AG09309 (cell line): ENCODE results near the gene LINC00237.

ENCODE experiments used
- DNase-seq: peaks from one replicate; pipeline ENCODE4 v3.0.0-alpha.2; 2010; ENCODE audit warnings: low read depth
- H3K4me3 ChIP-seq: 2 replicates; pipeline ENCODE4 v1.5.1; 2011; ENCODE audit warnings: mild to moderate bottlenecking, low read depth, low read length, moderate library complexity; ENCODE audit not compliant: control insufficient read depth
- TF ChIP-seq, protein P1 (sequence below): IDR thresholded peaks from 2 replicates; pipeline ENCODE4 v1.5.1; 2011; ENCODE audit warnings: mild to moderate bottlenecking, low read depth, low read length, inconsistent platforms; ENCODE audit not compliant: insufficient read depth, control insufficient read depth; ENCODE audit errors: missing control alignments

LINC00237 gene

DNA sequence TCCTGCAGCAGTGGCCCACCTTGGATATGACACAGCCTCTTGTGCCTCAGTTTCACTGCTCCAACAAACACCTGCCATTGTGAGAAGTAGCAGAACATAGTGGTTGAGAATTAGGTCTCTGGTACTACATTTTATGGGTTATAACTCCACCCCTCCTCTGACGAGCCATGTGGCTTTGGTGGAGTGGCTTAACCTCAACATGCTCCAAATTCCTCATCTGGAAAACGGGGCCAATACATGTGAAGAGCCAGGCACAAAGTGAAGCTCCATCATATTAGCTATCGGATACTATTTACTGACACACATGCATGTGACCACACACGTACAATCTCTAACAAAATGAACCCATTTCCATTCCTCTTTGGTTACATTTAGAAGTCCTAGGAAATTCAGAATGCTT is 11.4 kb upstream of the LINC00237 start:
- TF ChIP-seq, protein P1, sequence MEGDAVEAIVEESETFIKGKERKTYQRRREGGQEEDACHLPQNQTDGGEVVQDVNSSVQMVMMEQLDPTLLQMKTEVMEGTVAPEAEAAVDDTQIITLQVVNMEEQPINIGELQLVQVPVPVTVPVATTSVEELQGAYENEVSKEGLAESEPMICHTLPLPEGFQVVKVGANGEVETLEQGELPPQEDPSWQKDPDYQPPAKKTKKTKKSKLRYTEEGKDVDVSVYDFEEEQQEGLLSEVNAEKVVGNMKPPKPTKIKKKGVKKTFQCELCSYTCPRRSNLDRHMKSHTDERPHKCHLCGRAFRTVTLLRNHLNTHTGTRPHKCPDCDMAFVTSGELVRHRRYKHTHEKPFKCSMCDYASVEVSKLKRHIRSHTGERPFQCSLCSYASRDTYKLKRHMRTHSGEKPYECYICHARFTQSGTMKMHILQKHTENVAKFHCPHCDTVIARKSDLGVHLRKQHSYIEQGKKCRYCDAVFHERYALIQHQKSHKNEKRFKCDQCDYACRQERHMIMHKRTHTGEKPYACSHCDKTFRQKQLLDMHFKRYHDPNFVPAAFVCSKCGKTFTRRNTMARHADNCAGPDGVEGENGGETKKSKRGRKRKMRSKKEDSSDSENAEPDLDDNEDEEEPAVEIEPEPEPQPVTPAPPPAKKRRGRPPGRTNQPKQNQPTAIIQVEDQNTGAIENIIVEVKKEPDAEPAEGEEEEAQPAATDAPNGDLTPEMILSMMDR: no peak
- H3K4me3 ChIP-seq: no peak overlapping the region
- DNase-seq: no peak

DNA sequence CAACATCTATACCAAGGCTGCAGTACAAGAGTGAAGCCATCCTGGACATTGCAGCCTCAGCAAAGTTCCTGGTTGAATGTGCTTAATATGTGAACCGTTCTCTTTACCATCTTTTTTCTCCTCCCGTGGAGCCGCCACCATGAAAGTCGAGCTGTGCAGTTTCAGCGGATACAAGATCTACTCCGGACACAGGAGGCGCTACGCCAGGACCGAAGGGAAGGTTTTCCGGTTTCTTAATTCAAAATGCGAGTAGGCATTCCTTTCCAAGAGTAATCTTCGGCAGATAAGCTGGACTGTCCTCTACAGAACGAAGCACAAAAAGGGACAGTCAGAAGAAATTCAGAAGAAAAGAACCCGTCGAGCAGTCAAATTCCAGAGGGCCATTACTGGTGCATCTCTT is 8.4 kb upstream of the LINC00237 start:
- no peak for DNase-seq
- H3K4me3 ChIP-seq: no peak overlapping the region
- TF ChIP-seq, protein P1: no peak

DNA sequence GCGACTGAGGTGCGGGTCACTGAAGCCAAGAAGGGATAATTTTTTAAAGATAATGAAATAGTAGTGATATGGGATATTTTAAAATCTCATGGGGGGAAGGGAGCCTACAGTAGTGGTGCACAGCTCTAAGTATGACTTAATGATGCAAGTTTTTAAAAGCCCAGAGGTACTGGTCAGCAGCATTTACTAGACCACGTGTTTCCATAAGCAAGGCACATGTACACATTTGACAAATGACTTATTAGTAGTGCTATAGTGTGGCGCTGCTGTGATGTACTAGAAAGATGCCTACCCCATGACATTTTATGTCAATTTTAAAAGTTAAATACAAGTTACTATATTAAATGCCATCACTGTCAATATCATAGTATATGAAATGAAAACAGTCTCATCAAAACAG is 7.5 kb upstream of the LINC00237 start:
- H3K4me3 ChIP-seq: no peak overlapping the region
- TF ChIP-seq, protein P1: no peak
- DNase-seq: no peak

DNA sequence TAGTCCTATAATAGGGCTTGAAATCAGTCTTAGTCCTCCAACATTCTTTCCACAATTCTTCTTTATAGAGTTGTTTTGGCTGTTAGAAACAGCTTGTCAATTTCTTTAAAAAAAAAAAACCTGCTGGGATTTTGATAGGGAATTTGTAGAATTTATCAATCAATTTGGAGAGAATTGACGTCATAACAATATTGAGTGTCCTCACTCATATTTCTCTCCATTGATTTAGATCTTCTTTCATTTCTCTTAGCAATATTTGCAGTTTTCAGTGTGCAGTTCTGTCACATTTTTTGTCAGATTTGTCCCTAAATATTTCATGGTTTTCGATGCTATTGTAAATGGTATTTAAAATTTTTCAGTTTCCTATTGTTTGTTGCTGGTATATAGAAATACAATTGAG is 5.3 kb upstream of the LINC00237 start:
- TF ChIP-seq, protein P1: no peak
- H3K4me3 ChIP-seq: no peak overlapping the region
- DNase-seq: no peak

DNA sequence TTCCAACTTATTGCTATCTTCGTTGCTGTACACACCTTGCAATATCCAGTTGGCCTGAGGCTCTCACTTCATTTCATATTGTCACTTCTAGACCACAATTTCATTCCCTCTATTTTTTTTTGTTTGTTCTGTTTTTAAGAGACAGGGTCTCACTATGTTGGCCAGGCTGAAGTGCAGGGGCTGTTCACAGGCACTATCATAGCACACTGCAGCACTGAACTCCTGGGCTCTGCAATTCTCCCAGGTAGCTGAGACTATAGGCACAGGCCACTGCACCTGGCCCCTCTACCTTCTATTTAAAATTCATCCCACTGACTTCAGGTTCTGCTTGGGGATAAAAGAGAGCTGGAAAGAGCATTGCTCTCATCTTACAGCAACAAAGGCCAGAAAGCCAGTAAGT is 4.7 kb upstream of the LINC00237 start:
- no peak overlapping the region for H3K4me3 ChIP-seq
- TF ChIP-seq, protein P1: no peak
- DNase-seq: no peak

DNA sequence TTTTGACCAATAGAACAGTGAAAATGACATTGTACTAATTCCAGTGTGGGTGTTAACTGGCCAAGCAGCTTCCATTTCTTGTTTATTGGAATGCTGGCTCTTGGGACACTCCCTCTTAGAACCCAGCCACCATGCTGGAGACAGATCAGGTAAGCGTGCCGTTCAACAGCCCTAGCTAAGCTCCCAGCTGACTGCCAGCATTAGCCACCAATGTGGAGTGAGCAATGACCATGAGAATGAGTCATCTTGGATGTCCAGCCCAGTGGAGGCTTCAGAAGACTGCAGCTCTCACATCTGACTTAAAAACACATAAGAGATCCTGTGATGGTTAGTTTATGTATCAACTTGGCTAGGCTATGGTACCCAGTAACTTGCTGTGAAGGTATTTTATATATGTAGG is 3.0 kb upstream of the LINC00237 start:
- TF ChIP-seq, protein P1: no peak
- no peak for DNase-seq
- no peak overlapping the region for H3K4me3 ChIP-seq
